GM06990 (cell line): ENCODE results near the gene CHRNB1.
"Not testable (repeated sequence)": the region's sequence is repeated elsewhere in the genome, so short reads cannot be mapped to it uniquely, and the experiment has no call there.

Experiments used
- DNase-seq: peaks from one replicate; pipeline ENCODE4 v3.0.0-alpha.2; 2011; ENCODE audit not compliant: insufficient read length; ENCODE audit errors: extremely low read depth
- H3K27me3 ChIP-seq: replicated peaks from 2 replicates; pipeline ENCODE4 v1.6.0; 2011; ENCODE audit warnings: low read length; ENCODE audit not compliant: control insufficient read depth, insufficient read depth
- H3K36me3 ChIP-seq: 2 replicates; pipeline ENCODE4 v1.5.1; 2011; ENCODE audit warnings: low read length; ENCODE audit not compliant: control insufficient read depth, insufficient read depth
- H3K4me3 ChIP-seq: replicated peaks from 2 replicates; pipeline ENCODE4 v1.5.1; 2011; ENCODE audit warnings: low read depth, mild to moderate bottlenecking, control low read depth, low read length
- TF ChIP-seq, protein P1 (sequence below): IDR thresholded peaks from 2 replicates; pipeline ENCODE4 v1.5.1; 2011; ENCODE audit warnings: low read length, control low read depth, mild to moderate bottlenecking, inconsistent platforms; ENCODE audit not compliant: insufficient read depth, poor library complexity, severe bottlenecking

Gene CHRNB1

DNA sequence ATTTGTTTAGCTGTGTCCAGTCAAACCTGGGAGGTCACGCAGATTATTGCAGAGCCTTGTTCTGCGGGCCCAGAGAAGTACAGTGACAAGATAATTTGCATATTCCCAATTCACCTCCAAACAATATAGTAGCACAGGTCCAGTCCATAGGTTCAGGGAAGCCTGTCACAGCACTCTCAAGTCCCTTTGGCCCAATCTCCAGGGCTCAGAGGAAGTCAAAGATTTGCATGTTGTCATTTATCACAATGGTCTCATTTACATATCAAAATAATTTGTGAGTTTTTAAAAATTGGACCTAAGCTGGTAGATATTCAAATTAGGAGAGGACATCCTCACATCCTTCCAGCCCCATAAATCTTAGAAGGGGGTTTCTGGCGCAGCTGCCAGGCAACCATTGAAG lies 22.6 kb downstream of the CHRNB1 start:
- peaks cover 4% of the 10 kb centered on the region for H3K36me3 ChIP-seq
- DNase-seq = no peak
- no peak overlapping the region for H3K4me3 ChIP-seq
- TF ChIP-seq, protein P1, sequence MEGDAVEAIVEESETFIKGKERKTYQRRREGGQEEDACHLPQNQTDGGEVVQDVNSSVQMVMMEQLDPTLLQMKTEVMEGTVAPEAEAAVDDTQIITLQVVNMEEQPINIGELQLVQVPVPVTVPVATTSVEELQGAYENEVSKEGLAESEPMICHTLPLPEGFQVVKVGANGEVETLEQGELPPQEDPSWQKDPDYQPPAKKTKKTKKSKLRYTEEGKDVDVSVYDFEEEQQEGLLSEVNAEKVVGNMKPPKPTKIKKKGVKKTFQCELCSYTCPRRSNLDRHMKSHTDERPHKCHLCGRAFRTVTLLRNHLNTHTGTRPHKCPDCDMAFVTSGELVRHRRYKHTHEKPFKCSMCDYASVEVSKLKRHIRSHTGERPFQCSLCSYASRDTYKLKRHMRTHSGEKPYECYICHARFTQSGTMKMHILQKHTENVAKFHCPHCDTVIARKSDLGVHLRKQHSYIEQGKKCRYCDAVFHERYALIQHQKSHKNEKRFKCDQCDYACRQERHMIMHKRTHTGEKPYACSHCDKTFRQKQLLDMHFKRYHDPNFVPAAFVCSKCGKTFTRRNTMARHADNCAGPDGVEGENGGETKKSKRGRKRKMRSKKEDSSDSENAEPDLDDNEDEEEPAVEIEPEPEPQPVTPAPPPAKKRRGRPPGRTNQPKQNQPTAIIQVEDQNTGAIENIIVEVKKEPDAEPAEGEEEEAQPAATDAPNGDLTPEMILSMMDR = no peak
- no peaks in the 10 kb centered on the region for H3K27me3 ChIP-seq

DNA sequence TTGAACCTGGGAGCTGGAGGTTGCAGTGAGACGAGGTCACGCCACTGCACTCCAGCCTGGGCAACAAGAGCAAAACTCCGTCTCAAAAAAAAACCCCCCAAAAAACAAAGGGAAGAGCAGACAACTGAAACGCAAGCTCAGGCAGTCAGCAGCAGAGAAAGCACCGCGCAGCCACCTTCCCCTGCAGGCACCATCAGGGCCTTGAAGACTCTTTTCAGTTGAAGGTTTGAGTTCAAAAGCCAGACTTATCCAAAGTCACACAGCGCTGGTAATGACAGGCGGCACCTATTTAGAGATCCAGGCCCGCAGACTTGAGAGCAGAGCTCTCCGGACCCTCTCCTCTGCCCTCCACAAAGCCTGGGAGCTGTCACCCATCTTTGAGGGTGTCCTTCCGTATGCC lies 23.4 kb downstream of the CHRNB1 start:
- Histone ChIP-seq H3K36me3 (peaks cover 4% of the 10 kb centered on the region), H3K4me3 (no peak overlapping the region), H3K27me3 (no peaks in the 10 kb centered on the region)
- TF ChIP-seq, protein P1 = no peak
- DNase-seq = no peak

DNA sequence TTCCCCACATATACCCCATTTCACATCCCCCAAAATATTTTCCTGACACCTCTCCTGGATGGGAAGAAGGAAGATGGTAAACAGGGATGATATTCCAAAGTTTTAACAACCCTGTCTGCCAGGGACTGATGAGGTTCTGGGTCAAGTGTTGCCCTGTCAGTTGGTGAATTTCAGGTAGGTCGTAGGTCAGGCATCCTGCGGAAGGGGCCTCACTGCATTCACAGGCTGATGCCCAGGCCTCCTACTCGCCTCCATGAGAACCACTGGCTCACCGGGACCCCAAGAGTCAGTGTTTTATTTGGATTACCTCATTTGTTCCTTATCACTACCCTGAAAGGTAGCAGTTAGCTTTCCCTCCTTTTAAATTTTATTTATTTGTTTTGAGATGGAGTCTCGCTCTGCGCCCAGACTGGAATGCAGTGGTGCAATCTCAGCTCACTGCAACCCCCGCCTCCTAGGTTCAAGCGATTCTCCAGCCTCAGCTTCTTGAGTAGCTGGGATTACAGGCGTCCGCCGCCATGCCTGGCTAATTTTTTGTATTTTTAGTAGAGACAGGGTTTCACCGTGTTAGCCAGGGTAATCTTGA lies 24.0 kb downstream of the CHRNB1 start:
- TF ChIP-seq, protein P1 = no peak
- Histone ChIP-seq H3K36me3 (peaks cover 4% of the 10 kb centered on the region), H3K27me3 (no peaks in the 10 kb centered on the region), H3K4me3 (no peak overlapping the region)
- no peak for DNase-seq

DNA sequence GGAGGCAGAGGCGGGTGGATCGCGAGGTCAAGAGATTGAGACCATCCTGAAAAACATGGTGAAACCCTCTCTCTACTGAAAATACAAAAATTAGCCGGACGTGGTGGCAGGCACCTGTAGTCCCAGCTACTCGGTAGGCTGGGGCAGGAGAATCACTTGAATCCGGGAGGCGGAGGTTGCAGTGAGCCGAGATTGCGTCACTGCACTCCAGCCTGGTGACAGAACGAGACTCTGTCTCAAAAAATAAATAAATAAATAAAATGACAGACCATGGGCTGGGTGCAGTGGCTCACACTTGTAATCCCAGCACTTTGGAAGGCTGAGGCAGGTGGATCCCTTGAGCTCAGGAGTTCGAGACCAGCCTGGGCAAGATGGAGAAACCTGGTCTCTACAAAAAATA lies 25.0 kb downstream of the CHRNB1 start:
- H3K36me3 ChIP-seq, DNase-seq, H3K4me3 ChIP-seq, H3K27me3 ChIP-seq: not testable (repeated sequence)

DNA sequence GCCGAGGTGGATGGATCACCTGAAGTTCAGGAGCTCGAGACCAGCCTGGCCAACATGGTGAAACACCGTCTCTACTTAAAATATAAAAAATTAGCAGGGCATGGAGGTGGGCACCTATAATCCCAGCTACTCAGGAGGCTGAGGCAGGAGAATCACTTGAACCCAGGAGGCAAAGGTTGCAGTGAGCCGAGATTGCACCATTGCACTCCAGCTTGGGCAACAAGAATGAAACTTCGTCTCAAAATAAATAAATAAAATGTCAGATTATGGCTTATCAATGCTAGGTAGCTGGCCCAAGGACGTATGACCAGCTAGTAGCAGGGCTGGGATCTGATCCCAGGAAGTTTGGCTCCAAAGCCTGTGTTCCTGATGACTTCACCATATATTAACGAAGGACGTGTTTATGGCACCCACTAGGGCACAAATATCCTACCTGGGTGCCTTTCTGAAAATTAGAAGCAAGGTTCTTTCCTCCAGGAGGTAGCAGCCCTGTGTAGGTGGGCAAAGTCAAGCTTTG lies 25.7 kb downstream of the CHRNB1 start:
- H3K27me3 ChIP-seq, DNase-seq, H3K36me3 ChIP-seq, H3K4me3 ChIP-seq: not testable (repeated sequence)

DNA sequence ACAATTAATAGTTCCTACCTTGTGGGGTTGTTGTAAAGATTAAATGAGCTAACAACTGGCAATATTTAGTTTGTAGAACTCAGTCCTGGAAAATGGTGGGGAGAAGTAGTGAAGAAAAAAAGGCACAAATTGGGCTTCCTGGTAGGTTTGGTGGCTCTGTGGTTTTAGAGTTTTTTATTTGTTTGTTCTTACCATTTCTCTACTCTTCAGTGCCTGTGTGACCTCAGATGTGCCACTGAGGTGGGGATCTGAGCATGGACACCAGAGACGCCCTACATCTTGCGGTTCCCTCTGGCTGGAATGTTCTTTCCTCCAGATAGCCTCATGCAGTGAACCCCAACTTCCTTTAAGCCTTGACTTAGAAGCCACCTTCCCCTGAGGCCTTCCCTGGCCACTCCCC lies 26.9 kb downstream of the CHRNB1 start:
- Histone ChIP-seq H3K27me3 (no peaks in the 10 kb centered on the region), H3K36me3 (peaks cover 2% of the 10 kb centered on the region; the same call in 1 of the 2 replicates), H3K4me3 (no peak overlapping the region)
- TF ChIP-seq, protein P1 = no peak
- DNase-seq = no peak

DNA sequence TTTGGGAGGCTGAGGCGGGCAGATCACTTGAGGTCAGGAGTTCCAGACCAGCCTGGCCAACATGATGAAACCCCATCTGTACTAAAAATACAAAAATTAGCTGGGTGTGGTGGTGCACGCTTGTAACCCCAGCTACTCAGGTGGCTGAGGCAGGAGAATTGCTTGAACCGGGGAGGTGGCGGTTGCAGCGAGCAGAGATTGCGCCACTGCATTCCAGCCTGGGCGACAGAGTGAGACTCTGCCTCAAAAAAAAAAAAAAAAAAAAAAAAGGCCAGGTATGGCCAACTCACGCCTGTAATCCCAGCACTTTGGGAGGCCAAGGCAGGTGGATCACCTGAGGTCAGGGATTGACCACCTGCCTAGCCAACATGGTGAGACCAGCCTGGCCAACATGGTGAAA lies 29.9 kb downstream of the CHRNB1 start:
- DNase-seq, H3K4me3 ChIP-seq, H3K27me3 ChIP-seq, H3K36me3 ChIP-seq: not testable (repeated sequence)
